Measurements from ENCODE around the gene ZNF444. TPM values are rescaled to one million over a fixed set of nuclear protein-coding genes. Genes with fewer than 3 reads are reported as not detected.

Gene ZNF444
- total and polyA plus RNA-seq, 2 of the 8 experiments (the other 6 are each of a cell fraction or from before 2014, with no cell fraction given) = 49.5 to 54.5 TPM

DNA sequence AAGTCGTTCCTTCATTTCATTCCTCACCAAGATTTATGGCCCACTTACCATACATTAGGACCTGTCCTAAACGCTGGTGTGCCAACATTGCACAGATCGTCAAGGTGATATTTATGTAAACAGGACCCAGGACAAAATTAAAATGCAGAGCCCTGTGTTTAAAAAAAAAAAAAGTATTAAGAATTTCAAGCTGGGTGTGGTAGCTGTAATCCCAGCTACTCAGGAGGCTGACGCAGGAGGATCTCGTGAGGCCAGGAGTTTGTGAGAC lies 6.5 kb upstream of the ZNF444 start:
- Histone ChIP-seq H3K23ac (ENCODE audit: insufficient read length) (no peak overlapping the region), H2BK20ac (ENCODE audit: low read length) (no peak overlapping the region), H2AFZ (ENCODE audit: low read length) (no peak overlapping the region), H3K14ac (ENCODE audit: insufficient read length) (no peak overlapping the region), H2AK5ac (ENCODE audit: low read depth, low read length) (no peak overlapping the region), H3K23me2 (ENCODE audit: low read depth, low read length) (no peaks in the 10 kb centered on the region; the same call in 1 of the 2 replicates), H4K5ac (ENCODE audit: insufficient read length, low read depth, low read length) (no peak overlapping the region), H3K36me3 (ENCODE audit: control insufficient read depth in 2 of 4, insufficient read depth in 4 of 4, low read length in 3 of 4) (no peaks in the 10 kb centered on the region), H3K18ac (ENCODE audit: extremely low read depth, low read length) (no peak overlapping the region), H3K9me3 (ENCODE audit: insufficient read depth in 2 of 2, low read depth in 1 of 2, low read length in 1 of 2) (no peaks in the 10 kb centered on the region), H2BK12ac (ENCODE audit: low read depth, low read length) (no peak overlapping the region), H3K4me2 (ENCODE audit: insufficient read depth in 1 of 2, low read depth in 2 of 2, low read length in 2 of 2) (no peak overlapping the region), H3K79me2 (ENCODE audit: control insufficient read depth in 1 of 2, insufficient read depth in 2 of 2, low read length in 2 of 2) (no peaks in the 10 kb centered on the region), H2BK5ac (ENCODE audit: low read depth, low read length) (no peak overlapping the region), H3K79me1 (ENCODE audit: low read depth, low read length) (no peaks in the 10 kb centered on the region), H3K27ac (ENCODE audit: low read depth, low read length) (no peak overlapping the region), H2BK15ac (ENCODE audit: low read length) (no peak overlapping the region), H3K4me1 (replicated peaks in 1 of 4; ENCODE audit: control insufficient read depth in 3 of 4, insufficient read depth in 4 of 4, low read length in 3 of 4) (peaks cover 3 to 15% (median 7%) of the 10 kb centered on the region in 4 experiments), H4K8ac (ENCODE audit: extremely low read depth, insufficient read depth, low read length) (no peak overlapping the region), H3K9ac (replicated peaks in 1 of 4; ENCODE audit: extremely low read depth in 1 of 4, low read depth in 3 of 4, low read length in 3 of 4) (no peak overlapping the region), H2BK120ac (replicated peaks; ENCODE audit: low read depth, low read length) (no peak overlapping the region), H3K27me3 (replicated peaks in 1 of 4; ENCODE audit: control insufficient read depth in 3 of 4, extremely low read depth in 1 of 4, insufficient read depth in 3 of 4, low read length in 3 of 4) (no peaks in the 10 kb centered on the region), H4K91ac (replicated peaks; ENCODE audit: insufficient read length, low read length) (no peak overlapping the region), H3K56ac (replicated peaks; ENCODE audit: insufficient read length, low read depth, low read length) (no peak overlapping the region), H4K20me1 (replicated peaks in 1 of 2; ENCODE audit: control insufficient read depth in 1 of 2, insufficient read depth in 2 of 2, low read length in 2 of 2) (no peaks in the 10 kb centered on the region), H3K4ac (replicated peaks; ENCODE audit: insufficient read length, low read depth, low read length) (no peak overlapping the region), H3K4me3 (ENCODE audit: extremely low read depth in 1 of 4, insufficient read depth in 2 of 4, low read depth in 3 of 4, low read length in 4 of 4) (no peak overlapping the region)
- DNase-seq (ENCODE audit: low read depth in 1 of 2, low spot score in 2 of 2) = no peak
- POLR2A ChIA-PET (ENCODE audit: partially characterized antibody) = interaction anchor here (0.5 to 2.5 kb wide), 3 partner anchors 13 to 49 kb away, joined by 3 to 9 read pairs (median 5); partner anchors contain the start of gene ZNF787
- CTCF ChIA-PET (ENCODE audit: partially characterized antibody) = interaction anchor here (0.6 to 7.1 kb wide), 9 partner anchors 14 to 118 kb away, joined by 3 to 35 read pairs (median 4); partner anchors contain the start of gene ZNF787
- no peak for FAIRE-seq
- WGBS, 2 experiments (ENCODE audit: extremely low coverage in 1 of 2, insufficient coverage in 1 of 2, insufficient read length in 1 of 2, insufficient replicate concordance in 2 of 2, low coverage in 1 of 2, low lambda C conversion rate in 2 of 2, missing lambda C conversion rate in 1 of 2) = 84% methylated on average over 5 of the region's 5 CpGs; no CpG with 5 or more reads in 1 of the 2 experiments
- TF ChIP-seq MAFK (IDR thresholded peaks at IDR 0.05; ENCODE audit: low read depth, low read length) (no peak), POLR2A (IDR thresholded peaks at IDR 0.05; ENCODE audit: control extremely low read depth in 1 of 2, low read depth in 2 of 2, low read length in 2 of 2) (no peak), RFX5 (IDR thresholded peaks at IDR 0.05; ENCODE audit: borderline replicate concordance, low read depth, low read length) (no peak), PHF8 (conservative IDR thresholded peaks at IDR 0.05; ENCODE audit: low read depth, low read length) (no peak), TCF12 (IDR thresholded peaks at IDR 0.05; ENCODE audit: low read depth, low read length) (no peak), GTF2F1 (IDR thresholded peaks at IDR 0.05; ENCODE audit: borderline replicate concordance, low read depth, low read length) (no peak), TAF1 (IDR thresholded peaks at IDR 0.05; ENCODE audit: low read depth, low read length) (no peak), SAP30 (IDR thresholded peaks at IDR 0.05; ENCODE audit: insufficient read depth, insufficient replicate concordance, low read length) (no peak), CHD2 (IDR thresholded peaks at IDR 0.05; ENCODE audit: low read length) (no peak), SIN3A (conservative IDR thresholded peaks at IDR 0.05 in 1 of 2, IDR thresholded peaks at IDR 0.05 in 1 of 2; ENCODE audit: low read depth in 1 of 2, low read length in 2 of 2) (no peak), ZNF274 (IDR thresholded peaks at IDR 0.05; ENCODE audit: borderline replicate concordance, extremely low read depth, low read length) (no peak), SRF (IDR thresholded peaks at IDR 0.05; ENCODE audit: low read depth, low read length) (no peak), RAD21 (IDR thresholded peaks at IDR 0.05 in 1 of 2, conservative IDR thresholded peaks at IDR 0.05 in 1 of 2; ENCODE audit: low read depth in 2 of 2, low read length in 2 of 2) (no peak)
- TF ChIP-seq, protein P1, sequence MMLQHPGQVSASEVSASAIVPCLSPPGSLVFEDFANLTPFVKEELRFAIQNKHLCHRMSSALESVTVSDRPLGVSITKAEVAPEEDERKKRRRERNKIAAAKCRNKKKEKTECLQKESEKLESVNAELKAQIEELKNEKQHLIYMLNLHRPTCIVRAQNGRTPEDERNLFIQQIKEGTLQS (IDR thresholded peaks at IDR 0.05; ENCODE audit: insufficient read depth, low read depth, low read length) = no peak

Data from H1 (cell line).